Stimulated activated CD4-positive, alpha-beta T cell treated with anti-CD3 and anti-CD28 coated beads, Interleukin-2, amount 100 ng/mL, for 4 hours (primary cell): ENCODE measurements around the gene KCNG2.
"Not testable (repeated sequence)": the region's sequence is repeated elsewhere in the genome, so short reads cannot be mapped to it uniquely, and the experiment has no call there.

Experiments
- DNase-seq: peaks from one replicate; pipeline ENCODE4 v3.0.0-alpha.2; 2020; ENCODE audit warnings: low read depth

KCNG2 gene

GRCh38 chr18:79871026-79871390 is 73.3 kb downstream of the KCNG2 start:
- no peak for DNase-seq

- DNase-seq, result no peak
Measured at GRCh38 chr18:79871481-79872091, 73.8 kb downstream of the KCNG2 start.

GRCh38 chr18:79872527-79873444 is 75.0 kb downstream of the KCNG2 start:
- no peak for DNase-seq

GRCh38 chr18:79873449-79874110 is 75.8 kb downstream of the KCNG2 start:
- no peak for DNase-seq

GRCh38 chr18:79874553-79875530 is 77.1 kb downstream of the KCNG2 start:
- no peak for DNase-seq

GRCh38 chr18:79875531-79875919 is 77.8 kb downstream of the KCNG2 start:
- DNase-seq, result no peak

GRCh38 chr18:79875931-79876461 is 78.3 kb downstream of the KCNG2 start:
- no peak for DNase-seq

- DNase-seq, result no peak
Measured at GRCh38 chr18:79876497-79876896, 78.8 kb downstream of the KCNG2 start.

GRCh38 chr18:79877163-79878091 is 79.7 kb downstream of the KCNG2 start:
- no peak for DNase-seq

GRCh38 chr18:79878246-79878645 is 80.5 kb downstream of the KCNG2 start:
- DNase-seq, result not testable (repeated sequence)

GRCh38 chr18:79878741-79879378 is 81.1 kb downstream of the KCNG2 start:
- DNase-seq, result no peak

- no peak for DNase-seq
Measured at GRCh38 chr18:79879566-79879965, 81.8 kb downstream of the KCNG2 start.

GRCh38 chr18:79881695-79882094 is 84.0 kb downstream of the KCNG2 start:
- no peak for DNase-seq

GRCh38 chr18:79882522-79883241 is 84.9 kb downstream of the KCNG2 start:
- DNase-seq, result no peak

GRCh38 chr18:79883461-79884293 is 85.9 kb downstream of the KCNG2 start:
- DNase-seq, result no peak

GRCh38 chr18:79884294-79884962 is 86.7 kb downstream of the KCNG2 start:
- no peak for DNase-seq

GRCh38 chr18:79884963-79885728 is 87.4 kb downstream of the KCNG2 start:
- no peak for DNase-seq
